Activated CD4-positive, alpha-beta T cell treated with anti-CD3 and anti-CD28 coated beads, Interleukin-2, amount 50 U/mL, for 16 hours (primary cell): ENCODE measurements around the gene KCTD8.

Experiments
- DNase-seq: peaks from one replicate; pipeline ENCODE4 v3.0.0-alpha.2; 2020

The KCTD8 gene

DNA sequence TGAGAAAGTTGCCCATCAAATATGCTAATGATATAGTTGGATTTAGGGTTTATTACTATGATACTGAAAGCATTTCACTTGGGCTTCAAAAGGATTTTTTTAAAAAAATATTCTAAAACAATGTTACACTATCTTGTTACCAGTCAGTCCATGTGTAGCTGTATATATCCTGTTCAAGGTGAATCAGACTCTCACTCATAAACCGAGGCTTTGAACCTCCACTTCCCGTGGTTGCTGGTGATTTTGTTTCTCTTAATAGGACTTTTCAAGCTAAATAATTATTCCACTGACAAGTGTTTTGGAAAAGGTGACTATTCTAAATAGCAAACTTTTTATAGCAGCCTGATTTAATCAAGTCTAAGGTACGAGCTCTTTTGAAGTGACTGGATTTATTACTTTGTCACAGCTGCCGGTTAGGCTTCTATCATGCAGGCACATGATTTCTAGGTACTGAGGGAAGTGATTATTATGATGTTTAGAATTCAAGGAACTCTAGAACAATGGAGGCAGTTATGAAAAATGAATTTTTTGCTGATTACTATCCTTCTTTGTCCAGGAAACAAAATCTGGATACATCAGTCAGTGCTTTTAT is 287.7 kb downstream of the KCTD8 start:
- no peak for DNase-seq

DNA sequence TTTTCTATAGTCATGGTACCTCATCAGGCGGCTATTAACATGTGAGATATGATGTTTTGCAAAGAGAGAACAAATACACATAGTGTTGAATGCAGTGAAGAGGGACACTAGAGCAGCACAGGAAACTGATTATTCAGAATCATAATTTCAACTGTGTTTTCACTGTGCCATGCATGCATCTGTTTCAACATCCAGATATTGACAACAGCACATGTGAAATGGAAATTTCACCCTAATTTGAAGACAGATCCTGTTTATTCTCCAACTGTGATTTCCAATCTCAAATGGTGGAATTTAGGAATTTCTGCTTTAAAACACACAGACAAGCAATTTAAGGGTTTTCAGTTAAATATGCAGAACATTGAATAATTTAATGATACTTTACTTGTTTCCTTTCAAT is 288.6 kb downstream of the KCTD8 start:
- no peak for DNase-seq

DNA sequence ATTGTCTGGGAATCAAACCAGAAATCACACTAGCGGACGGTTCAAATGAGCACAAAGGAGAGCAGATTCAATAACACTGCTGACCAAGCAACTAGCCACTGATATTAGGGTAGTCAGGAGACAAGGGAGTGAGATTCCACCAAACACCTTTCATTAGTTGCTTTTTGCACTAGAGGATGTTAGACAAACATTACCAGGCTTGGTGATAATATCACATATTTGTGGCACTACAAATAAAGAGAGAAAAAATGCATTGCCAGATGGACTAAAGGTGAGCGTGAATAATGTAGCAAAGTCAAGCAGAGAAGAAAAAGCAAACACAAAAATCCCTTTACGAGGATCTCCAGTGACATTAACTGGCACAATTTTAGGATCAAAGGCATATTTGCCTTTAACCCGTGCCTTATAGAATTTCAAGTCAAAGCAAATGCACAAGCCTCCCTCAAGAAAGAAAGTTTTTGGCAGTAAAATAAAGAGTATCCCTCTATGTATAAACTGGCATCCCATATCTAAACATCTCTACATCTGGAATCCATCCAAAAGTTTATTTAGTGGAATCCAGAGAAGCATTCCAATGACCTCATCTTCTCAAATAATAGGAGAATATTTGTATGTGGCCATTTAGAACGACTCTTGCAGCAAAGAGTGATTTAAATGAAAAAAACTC is 290.9 kb downstream of the KCTD8 start:
- DNase-seq = no peak

DNA sequence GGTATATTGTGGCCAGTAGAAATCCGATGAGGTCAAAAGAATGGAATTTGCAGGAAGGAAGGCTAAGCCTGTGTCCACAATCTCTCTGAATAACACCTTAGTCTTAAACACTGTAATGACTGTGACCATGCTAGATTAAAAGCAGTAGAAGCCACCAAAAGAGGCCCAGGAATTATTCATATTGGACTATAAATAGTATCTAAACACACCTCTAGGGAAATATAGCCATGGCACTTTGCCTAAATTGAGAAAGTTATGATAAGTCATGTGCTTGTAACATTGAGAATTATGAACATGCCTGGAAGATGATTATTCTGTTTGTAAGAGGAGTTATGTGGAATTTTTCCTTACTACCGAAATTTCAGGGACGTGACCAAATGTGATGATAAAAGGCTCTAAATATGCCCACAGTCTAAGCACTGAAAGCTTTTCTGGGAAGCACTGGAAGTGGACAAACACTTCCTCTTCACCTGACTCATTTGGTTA is 298.5 kb downstream of the KCTD8 start:
- no peak for DNase-seq

DNA sequence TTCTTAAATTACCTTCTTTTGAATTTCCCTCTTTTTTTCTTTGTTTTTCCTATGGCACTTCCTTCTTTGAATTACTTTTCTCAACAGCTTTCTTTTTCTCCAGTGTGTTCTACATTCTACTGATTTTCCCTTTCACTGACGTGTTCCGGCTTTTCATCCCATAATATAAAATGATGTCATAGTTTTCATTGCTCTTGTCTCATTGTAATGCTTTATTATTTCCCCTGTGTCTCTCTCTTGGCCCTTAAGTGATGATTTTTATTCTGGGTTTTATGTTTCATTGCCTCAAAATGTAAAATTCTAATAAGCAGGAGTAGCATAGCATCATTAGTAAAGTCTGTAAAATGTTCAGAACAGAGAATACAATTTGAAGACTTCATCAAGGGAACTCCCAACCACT is 299.3 kb downstream of the KCTD8 start:
- DNase-seq = no peak

DNA sequence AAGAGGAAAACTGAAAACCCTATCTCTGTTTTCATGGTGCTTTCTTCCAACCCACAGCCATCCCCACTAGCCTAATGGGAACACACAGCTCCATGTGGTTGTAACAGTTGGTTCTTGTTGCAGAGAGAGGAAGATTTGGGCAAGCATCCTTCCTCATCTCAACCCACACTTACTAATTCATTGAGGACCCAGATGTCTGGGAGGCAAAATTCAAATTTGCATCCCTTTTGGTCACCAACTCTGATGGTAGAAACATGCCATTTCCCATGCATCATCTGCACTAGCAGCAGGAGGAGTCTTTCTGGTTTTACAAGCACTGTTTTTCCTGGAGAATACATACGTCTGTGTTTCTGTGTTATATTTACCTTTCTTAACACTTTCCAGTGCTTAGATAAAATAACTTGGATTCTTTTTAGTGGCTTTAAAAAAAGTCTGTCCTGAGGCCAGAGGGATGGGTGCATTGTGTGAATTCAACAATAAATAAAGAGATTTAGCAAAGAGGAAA is 301.0 kb downstream of the KCTD8 start:
- no peak for DNase-seq

- DNase-seq = no peak
Measured at GRCh38 chr4:44146516-44146915, 302.1 kb downstream of the KCTD8 start.

DNA sequence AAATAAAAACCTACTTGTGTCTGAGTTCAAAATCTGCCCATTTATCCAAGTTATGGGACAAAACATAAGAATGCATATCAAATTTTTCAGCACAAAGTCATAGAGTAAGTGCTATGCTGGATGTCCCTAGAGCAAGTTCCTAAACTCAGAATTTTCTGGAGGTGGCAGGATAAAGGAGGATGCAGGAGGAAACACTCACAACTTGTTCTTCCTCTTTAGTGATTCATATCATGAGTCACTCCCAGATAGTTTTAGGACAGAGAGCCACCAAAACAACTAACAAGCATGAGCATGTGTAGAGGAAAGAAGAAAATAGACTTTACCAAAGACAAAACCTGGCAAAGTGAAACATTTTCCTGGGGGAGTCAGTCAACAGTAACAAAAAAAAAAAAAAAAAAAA is 302.7 kb downstream of the KCTD8 start:
- no peak for DNase-seq

GRCh38 chr4:44132526-44132925 is 316.1 kb downstream of the KCTD8 start:
- no peak for DNase-seq
